GM18508 (cell line): Measurements from ENCODE around the gene RBM20.

ENCODE experiments used
- ATAC-seq: cut with Tn5 transposase; IDR thresholded peaks from one replicate; pipeline ENCODE4 v1.9.1; 2021; ENCODE audit warnings: moderate number of reproducible peaks; ENCODE audit not compliant: insufficient read depth, unreplicated experiment

Gene RBM20

GRCh38 chr10:110668443-110668842 lies 24.3 kb downstream of the RBM20 start:
- ATAC-seq: no peak

GRCh38 chr10:110670335-110670734 lies 26.2 kb downstream of the RBM20 start:
- ATAC-seq: no peak

GRCh38 chr10:110671788-110672579 lies 27.8 kb downstream of the RBM20 start:
- ATAC-seq: peak; percentile 83

GRCh38 chr10:110672580-110672919 lies 28.4 kb downstream of the RBM20 start:
- ATAC-seq: peak; percentile 19

GRCh38 chr10:110676016-110676415 lies 31.9 kb downstream of the RBM20 start:
- ATAC-seq: no peak

GRCh38 chr10:110679486-110680272 lies 35.5 kb downstream of the RBM20 start:
- ATAC-seq: no peak

- ATAC-seq: no peak
These were observed 36.3 kb downstream of the RBM20 start for GRCh38 chr10:110680273-110681020.

GRCh38 chr10:110681023-110681681 lies 37.0 kb downstream of the RBM20 start:
- ATAC-seq: no peak

- ATAC-seq: no peak
These were observed 38.2 kb downstream of the RBM20 start for GRCh38 chr10:110682348-110682747.

- ATAC-seq: no peak
These were observed 40.8 kb downstream of the RBM20 start for GRCh38 chr10:110684800-110685446.

- no peak for ATAC-seq
These were observed 41.9 kb downstream of the RBM20 start for GRCh38 chr10:110686047-110686446.

- no peak for ATAC-seq
These were observed 42.8 kb downstream of the RBM20 start for GRCh38 chr10:110686949-110687348.

GRCh38 chr10:110687400-110687799 lies 43.3 kb downstream of the RBM20 start:
- ATAC-seq: no peak

GRCh38 chr10:110691139-110691538 lies 47.0 kb downstream of the RBM20 start:
- ATAC-seq: no peak

- no peak for ATAC-seq
These were observed 50.1 kb downstream of the RBM20 start for GRCh38 chr10:110694263-110694662.

GRCh38 chr10:110694820-110695538 lies 50.8 kb downstream of the RBM20 start:
- no peak for ATAC-seq

- no peak for ATAC-seq
These were observed 51.4 kb downstream of the RBM20 start for GRCh38 chr10:110695539-110695886.

- no peak for ATAC-seq
These were observed 52.3 kb downstream of the RBM20 start for GRCh38 chr10:110696436-110696835.

- no peak for ATAC-seq
These were observed 54.2 kb downstream of the RBM20 start for GRCh38 chr10:110698340-110698739.
